Measurements from ENCODE around the gene TGIF2. TPM values are rescaled to one million over a fixed set of nuclear protein-coding genes. Genes with fewer than 3 reads are reported as not detected.

TGIF2 gene
- total RNA-seq, 1 experiment from 2014 or later, result 58.4 TPM

DNA sequence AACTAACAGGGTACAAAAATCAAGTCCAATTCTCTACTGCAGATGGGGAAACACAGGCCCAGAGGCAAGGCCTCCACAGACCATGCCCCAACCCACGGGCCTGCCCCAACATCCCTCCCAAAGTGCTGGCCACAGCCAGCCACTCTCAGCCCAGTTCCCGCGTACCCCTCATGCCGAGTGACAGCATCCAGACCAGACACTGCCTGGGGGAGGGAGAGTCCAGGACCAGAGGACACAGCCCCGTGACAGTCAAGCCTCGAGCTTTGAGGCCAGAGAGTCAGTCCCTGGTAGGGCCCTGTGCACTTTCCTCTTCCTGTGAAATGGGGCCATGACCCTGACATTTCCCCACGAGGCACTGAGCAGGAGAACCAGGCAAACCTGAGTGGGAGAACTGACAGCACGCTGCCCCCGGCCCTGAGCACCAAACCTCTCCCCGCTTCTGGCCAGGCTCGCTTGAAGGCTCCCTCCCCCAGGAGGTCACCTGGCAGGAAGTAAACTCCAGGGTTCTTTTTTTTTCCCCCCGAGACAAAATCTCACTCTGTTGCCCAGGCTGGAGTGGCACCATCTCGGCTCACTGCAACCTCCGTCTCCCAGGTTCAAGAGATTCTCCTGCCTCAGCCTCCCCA is 27.2 kb upstream of the TGIF2 start:
- intact Hi-C loops (cut with micrococcal nuclease; ENCODE audit: unreplicated experiment), result no loop called here
- no peaks in the 10 kb centered on the region for H3K27me3 Mint-ChIP-seq (ENCODE audit: insufficient read depth, unreplicated experiment)
- H3K4me3 Mint-ChIP-seq (ENCODE audit: unreplicated experiment), result no peak overlapping the region
- TF ChIP-seq, protein P1, sequence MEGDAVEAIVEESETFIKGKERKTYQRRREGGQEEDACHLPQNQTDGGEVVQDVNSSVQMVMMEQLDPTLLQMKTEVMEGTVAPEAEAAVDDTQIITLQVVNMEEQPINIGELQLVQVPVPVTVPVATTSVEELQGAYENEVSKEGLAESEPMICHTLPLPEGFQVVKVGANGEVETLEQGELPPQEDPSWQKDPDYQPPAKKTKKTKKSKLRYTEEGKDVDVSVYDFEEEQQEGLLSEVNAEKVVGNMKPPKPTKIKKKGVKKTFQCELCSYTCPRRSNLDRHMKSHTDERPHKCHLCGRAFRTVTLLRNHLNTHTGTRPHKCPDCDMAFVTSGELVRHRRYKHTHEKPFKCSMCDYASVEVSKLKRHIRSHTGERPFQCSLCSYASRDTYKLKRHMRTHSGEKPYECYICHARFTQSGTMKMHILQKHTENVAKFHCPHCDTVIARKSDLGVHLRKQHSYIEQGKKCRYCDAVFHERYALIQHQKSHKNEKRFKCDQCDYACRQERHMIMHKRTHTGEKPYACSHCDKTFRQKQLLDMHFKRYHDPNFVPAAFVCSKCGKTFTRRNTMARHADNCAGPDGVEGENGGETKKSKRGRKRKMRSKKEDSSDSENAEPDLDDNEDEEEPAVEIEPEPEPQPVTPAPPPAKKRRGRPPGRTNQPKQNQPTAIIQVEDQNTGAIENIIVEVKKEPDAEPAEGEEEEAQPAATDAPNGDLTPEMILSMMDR (IDR thresholded peaks at IDR 0.05; ENCODE audit: insufficient read depth in 1 of 2, low read depth in 1 of 2, low read length in 1 of 2, severe bottlenecking in 1 of 2, unreplicated experiment in 1 of 2), result no peak
- CTCF ChIA-PET, result interaction anchor here (0.6 kb wide), 1 partner anchor 1908 kb away, joined by 6 read pairs; no protein-coding TSS in a partner anchor
- Histone ChIP-seq H3K9me3 (no peaks in the 10 kb centered on the region), H3K27me3 (replicated peaks; ENCODE audit: control insufficient read depth, insufficient read depth, low read length) (no peaks in the 10 kb centered on the region), H3K36me3 (ENCODE audit: control insufficient read depth, insufficient read depth, low read length) (no peaks in the 10 kb centered on the region), H3K4me1 (peaks cover 16% of the 10 kb centered on the region), H3K4me3 (ENCODE audit: low read depth, low read length) (no peak overlapping the region)
- no peaks in the 10 kb centered on the region for H3K9me3 Mint-ChIP-seq (ENCODE audit: unreplicated experiment)
- POLR2A ChIA-PET, result no interaction called here
- H3K4me1 Mint-ChIP-seq (ENCODE audit: low read depth, unreplicated experiment), result peaks cover 13% of the 10 kb centered on the region
- no TSS peak for BruUV-seq (replicated peaks)
- peaks cover 50% of the 10 kb centered on the region for H3K36me3 Mint-ChIP-seq (ENCODE audit: insufficient read depth, unreplicated experiment)
- no peak overlapping the region for H3K27ac Mint-ChIP-seq (ENCODE audit: unreplicated experiment)
- no peak for DNase-seq

DNA sequence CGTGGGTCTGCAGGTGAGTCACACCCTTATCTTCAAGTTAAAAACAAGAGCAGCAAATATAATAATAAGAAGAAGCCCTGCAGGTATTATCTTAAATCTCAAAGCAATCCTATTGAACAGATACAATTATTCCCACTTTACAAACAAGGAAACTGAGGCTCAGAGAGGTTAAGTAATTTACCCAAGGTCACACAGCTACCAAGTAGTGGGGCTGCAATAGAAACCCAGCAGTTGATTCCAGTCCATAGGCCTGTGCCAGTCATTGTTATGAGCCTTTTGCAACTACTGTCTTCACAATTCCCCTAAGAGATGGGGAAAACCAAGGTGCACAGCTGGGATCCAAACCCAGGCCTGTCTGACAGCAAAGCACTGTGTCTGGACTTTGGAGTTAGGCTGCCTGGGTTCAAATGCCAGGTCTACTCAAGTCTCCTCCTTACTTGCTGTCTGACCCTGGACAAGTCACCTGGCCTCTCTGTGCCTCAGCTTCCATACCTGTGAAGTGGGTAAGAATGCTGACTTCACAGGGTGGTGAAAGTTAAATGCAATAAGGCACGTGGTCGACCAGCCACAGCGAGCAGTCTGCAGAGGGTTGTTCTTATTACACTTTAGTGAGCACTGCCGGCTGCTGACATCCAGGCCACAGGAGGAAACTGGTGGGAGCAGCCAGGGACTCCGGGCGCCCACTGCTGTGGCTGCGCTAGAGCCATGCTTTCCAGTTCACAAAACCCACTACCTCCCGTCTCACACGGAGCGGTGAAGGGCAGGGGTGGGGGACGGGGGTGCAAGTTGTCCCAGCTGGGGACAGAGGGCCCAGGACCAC is 26.0 kb upstream of the TGIF2 start:
- intact Hi-C loops (cut with micrococcal nuclease; ENCODE audit: unreplicated experiment), result no loop called here
- Mint-ChIP-seq H3K36me3 (ENCODE audit: insufficient read depth, unreplicated experiment) (peaks cover 56% of the 10 kb centered on the region), H3K9me3 (ENCODE audit: unreplicated experiment) (no peaks in the 10 kb centered on the region), H3K4me1 (ENCODE audit: low read depth, unreplicated experiment) (peaks cover 8% of the 10 kb centered on the region), H3K27me3 (ENCODE audit: insufficient read depth, unreplicated experiment) (no peaks in the 10 kb centered on the region), H3K27ac (ENCODE audit: unreplicated experiment) (no peak overlapping the region), H3K4me3 (ENCODE audit: unreplicated experiment) (no peak overlapping the region)
- no peak for DNase-seq
- ChIA-PET CTCF (interaction anchor here (0.6 to 1.3 kb wide), 2 partner anchors 119 to 1907 kb away, joined by 3 to 6 read pairs; no protein-coding TSS in a partner anchor), POLR2A (no interaction called here)
- Histone ChIP-seq H3K4me1 (peaks cover 9% of the 10 kb centered on the region), H3K36me3 (ENCODE audit: control insufficient read depth, insufficient read depth, low read length) (no peaks in the 10 kb centered on the region), H3K27me3 (replicated peaks; ENCODE audit: control insufficient read depth, insufficient read depth, low read length) (no peaks in the 10 kb centered on the region), H3K4me3 (ENCODE audit: low read depth, low read length) (no peak overlapping the region), H3K9me3 (no peaks in the 10 kb centered on the region)
- TF ChIP-seq, protein P1 (IDR thresholded peaks at IDR 0.05; ENCODE audit: insufficient read depth in 1 of 2, low read depth in 1 of 2, low read length in 1 of 2, severe bottlenecking in 1 of 2, unreplicated experiment in 1 of 2), result no peak
- BruUV-seq (replicated peaks), result no TSS peak

DNA sequence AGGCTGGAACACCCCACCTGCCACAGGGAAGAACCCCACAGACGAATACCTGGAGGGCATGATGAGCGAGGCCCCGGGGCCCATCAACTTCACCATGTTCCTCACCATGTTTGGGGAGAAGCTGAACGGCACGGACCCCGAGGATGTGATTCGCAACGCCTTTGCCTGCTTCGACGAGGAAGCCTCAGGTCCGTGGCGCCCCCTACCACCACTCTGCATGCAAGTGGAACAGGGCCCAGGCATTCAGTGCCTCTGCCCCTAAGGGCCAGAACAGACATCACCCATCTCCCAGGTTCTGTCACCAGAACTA is 25.4 kb upstream of the TGIF2 start:
- Mint-ChIP-seq H3K4me3 (ENCODE audit: unreplicated experiment) (no peak overlapping the region), H3K36me3 (ENCODE audit: insufficient read depth, unreplicated experiment) (peaks cover 56% of the 10 kb centered on the region), H3K4me1 (ENCODE audit: low read depth, unreplicated experiment) (peaks cover 2% of the 10 kb centered on the region), H3K9me3 (ENCODE audit: unreplicated experiment) (no peaks in the 10 kb centered on the region), H3K27ac (ENCODE audit: unreplicated experiment) (no peak overlapping the region), H3K27me3 (ENCODE audit: insufficient read depth, unreplicated experiment) (no peaks in the 10 kb centered on the region)
- POLR2A ChIA-PET, result interaction anchor here (0.6 kb wide), 1 partner anchor 18 kb away, joined by 3 read pairs; no protein-coding TSS in a partner anchor
- peaks cover 3% of the 10 kb centered on the region for H3K4me1 ChIP-seq
- H3K36me3 ChIP-seq (ENCODE audit: control insufficient read depth, insufficient read depth, low read length), result no peaks in the 10 kb centered on the region
- intact Hi-C loops (cut with micrococcal nuclease; ENCODE audit: unreplicated experiment), result no loop called here
- TF ChIP-seq, protein P1 (IDR thresholded peaks at IDR 0.05; ENCODE audit: insufficient read depth in 1 of 2, low read depth in 1 of 2, low read length in 1 of 2, severe bottlenecking in 1 of 2, unreplicated experiment in 1 of 2), result peak; percentile 40 to 46
- no peaks in the 10 kb centered on the region for H3K27me3 ChIP-seq (replicated peaks; ENCODE audit: control insufficient read depth, insufficient read depth, low read length)
- CTCF ChIA-PET, result interaction anchor here (1.1 to 1.3 kb wide), 2 partner anchors 14 to 119 kb away, joined by 3 read pairs; no protein-coding TSS in a partner anchor
- BruUV-seq (replicated peaks), result no TSS peak
- peak in 1 of 2 experiments; percentile 68 for DNase-seq
- H3K9me3 ChIP-seq, result no peaks in the 10 kb centered on the region
- H3K4me3 ChIP-seq (ENCODE audit: low read depth, low read length), result no peak overlapping the region
